K562 (cell line): ENCODE data around the gene C16orf92. TPM values are rescaled to one million over a fixed set of nuclear protein-coding genes. Genes with fewer than 3 reads are reported as not detected.

Experiments used
- ATAC-seq: fragments of 200-7000 bp; cut with Tn5 transposase; 3 replicates; pipeline ENCODE4 v1.9.1; 2020; ENCODE audit warnings: moderate library complexity
- BruUV-seq: library from RNA; stranded (reverse); fragments of 400-500 nt; replicated peaks from 2 replicates; lab custom pipeline; 2021; lab: Mats Ljungman, UMichigan
- CTCF ChIA-PET: fragments of 300-600 bp; formaldehyde crosslinking; extraction: SDS; loops from one replicate; lab custom pipeline; 2021; ENCODE audit warnings: low intra/inter-chr PET ratio; lab: Yijun Ruan, JAX
- POLR2A ChIA-PET: fragments of 300-600, 350-650 bp; sonication (Branson Sonifier 250); formaldehyde crosslinking; extraction: SDS; loops from one replicate; lab custom pipeline; 2021; ENCODE audit warnings: antibody characterized with exemption, inconsistent platforms; lab: Yijun Ruan, JAX
- DNase-seq, 4 experiments: peaks; one replicate each; pipeline versions ENCODE4 v3.0.0 to v3.0.0-alpha.2; 2011 to 2018; ENCODE audit warnings: low spot score in 3 of 4, mixed read lengths in 3 of 4; ENCODE audit errors: extremely low read depth in 1 of 4
- FAIRE-seq: peaks from 2 replicates; lab custom pipeline; 2011; peaks lifted over from hg19 to GRCh38; lab: Jason Lieb, UNC
- H2AFZ ChIP-seq: 2 replicates; pipeline ENCODE4 v1.6.0; 2011; ENCODE audit warnings: low read depth, low read length, control low read depth, inconsistent platforms
- H3K27ac ChIP-seq: fragments of 200-600 bp; 3 replicates; pipeline ENCODE4 v1.8.0; 2011; ENCODE audit warnings: low read depth, mild to moderate bottlenecking, control low read depth, inconsistent platforms, low read length, moderate library complexity, mixed read lengths; ENCODE audit errors: extremely low read depth
- H3K27me3 ChIP-seq, 2 experiments: fragments of 300-600 bp in 1 of 2; 2 replicates in 1 of 2; 3 replicates in 1 of 2; pipeline versions ENCODE4 v1.6.0 to v1.8.0; 2011; ENCODE audit warnings: inconsistent platforms in 2 of 2, low read length in 2 of 2, mild to moderate bottlenecking in 1 of 2, mixed read lengths in 1 of 2, moderate library complexity in 1 of 2; ENCODE audit not compliant: control insufficient read depth in 2 of 2, insufficient read depth in 2 of 2
- H3K36me3 ChIP-seq: fragments of 300-600 bp; 3 replicates; pipeline ENCODE4 v1.8.0; 2011; ENCODE audit warnings: mild to moderate bottlenecking, low read length, inconsistent platforms; ENCODE audit not compliant: control insufficient read depth, insufficient read depth
- H3K4me1 ChIP-seq, 2 experiments: fragments of 200-600 bp in 1 of 2; replicated peaks in 1 of 2; 2 replicates in 1 of 2; 3 replicates in 1 of 2; pipeline versions ENCODE4 v1.5.1 to v1.8.0; 2011; ENCODE audit warnings: inconsistent platforms in 2 of 2, low read length in 2 of 2, mild to moderate bottlenecking in 1 of 2, mixed read lengths in 1 of 2, moderate library complexity in 1 of 2; ENCODE audit not compliant: control insufficient read depth in 2 of 2, insufficient read depth in 2 of 2
- H3K4me2 ChIP-seq: 2 replicates; pipeline ENCODE4 v1.6.1; 2011; ENCODE audit warnings: low read length, control low read depth, inconsistent platforms, mixed read lengths; ENCODE audit not compliant: insufficient read depth
- H3K4me3 ChIP-seq: fragments of 200-600 bp; sonication (generic), shearing (Covaris generic); 2 replicates; pipeline ENCODE4 v1.5.1; 2016; ENCODE audit warnings: control low read depth, inconsistent platforms
- H3K79me2 ChIP-seq: fragments of 200-600 bp; 3 replicates; pipeline ENCODE4 v1.8.0; 2011; ENCODE audit warnings: low read length, inconsistent platforms; ENCODE audit not compliant: control insufficient read depth, insufficient read depth
- H3K9ac ChIP-seq, 2 experiments: 2 replicates each; pipeline versions ENCODE4 v1.6.0 to v1.6.1; 2011; ENCODE audit warnings: low read depth in 2 of 2, low read length in 2 of 2, control low read depth in 1 of 2, inconsistent platforms in 1 of 2, mild to moderate bottlenecking in 1 of 2, mixed read lengths in 1 of 2; ENCODE audit not compliant: insufficient read depth in 1 of 2
- H3K9me1 ChIP-seq: one replicate; pipeline ENCODE4 v1.6.0; 2011; ENCODE audit warnings: inconsistent platforms, mild to moderate bottlenecking, low read length, moderate library complexity; ENCODE audit not compliant: control insufficient read depth, insufficient read depth
- H3K9me3 ChIP-seq: replicated peaks from 2 replicates; pipeline ENCODE4 v1.5.1; 2011; ENCODE audit warnings: low read depth, low read length, inconsistent platforms; ENCODE audit not compliant: control insufficient read depth, insufficient read depth
- H4K20me1 ChIP-seq: replicated peaks from 2 replicates; pipeline ENCODE4 v1.6.1; 2011; ENCODE audit warnings: low read length, inconsistent platforms, mixed read lengths; ENCODE audit not compliant: control insufficient read depth, insufficient read depth
- CEBPG ChIP-seq, 3 experiments: fragments of 200-800 bp in 1 of 3; sonication (Bioruptor generic) in 1 of 3; sonication (generic) in 1 of 3; formaldehyde crosslinking in 1 of 3; IDR thresholded peaks in 2 of 3; conservative IDR thresholded peaks in 1 of 3; 2 replicates each; pipeline versions ENCODE4 v1.6.1 to v1.8.0; 2016 to 2022; ENCODE audit warnings: missing compliant biosample characterization in 2 of 3, missing genetic modification characterization in 2 of 3, mild to moderate bottlenecking in 1 of 3, missing genetic modification reagents in 1 of 3
- POLR2G ChIP-seq: fragments of 200-400 bp; formaldehyde crosslinking; IDR thresholded peaks from 2 replicates; pipeline ENCODE4 v1.6.1; 2017; ENCODE audit warnings: low read depth, mild to moderate bottlenecking, antibody characterized with exemption, low read length, moderate library complexity
- RBFOX2 ChIP-seq: fragments of 200-400 bp; formaldehyde crosslinking; IDR thresholded peaks from 2 replicates; pipeline ENCODE4 v1.6.1; 2017; ENCODE audit warnings: low read depth, mild to moderate bottlenecking, low read length, moderate library complexity
- WGBS: fragments of 100-300 bp; shearing (Covaris generic); methylation state at CpG from one replicate; pipeline ENCODE4 v1.1.6; 2016; ENCODE audit warnings: low coverage, mixed read lengths; ENCODE audit not compliant: insufficient coverage; ENCODE audit errors: missing lambda C conversion rate; 5-methylcytosine and 5-hydroxymethylcytosine counted together
- in situ Hi-C: fragments of 300-500 bp; cut with MboI; formaldehyde crosslinking; loops from 4 replicates; pipeline ENCODE4 v1.15.0; 2018; ENCODE audit warnings: inconsistent platforms, mixed read lengths
- intact Hi-C: fragments of 100-400 bp; cut with micrococcal nuclease; formaldehyde crosslinking; loops from 2 replicates; pipeline ENCODE4 v1.14.2; 2022
- polyA plus RNA-seq, 8 experiments: library from polyadenylated mRNA; depleted of rRNA in 4 of 8; stranded (reverse) in 5 of 8; unstranded in 3 of 8; fragments of >200 nt; fragmentation: Nextera tagmentation in 2 of 8; fragmentation: Illumina TruSeq in 1 of 8; extraction: Ambion mirVana in 2 of 8; extraction: Trizol in 1 of 8; gene quantifications; 2 replicates each; pipeline versions ENCODE4 v1.2.1 to v1.2.3, GENCODE V29; 2011 to 2014; ENCODE audit warnings: inconsistent platforms in 1 of 8, missing spikeins in 1 of 8
- total RNA-seq, 7 experiments: library from RNA; depleted of rRNA in 6 of 7; stranded (reverse); fragments of >200 nt in 6 of 7; fragmentation: Illumina TruSeq in 2 of 7; extraction: Trizol in 2 of 7; gene quantifications; 2 replicates each; pipeline versions ENCODE4 v1.2.1 to v1.2.3, GENCODE V29; 2011 to 2021; ENCODE audit warnings: low replicate concordance in 1 of 7

The C16orf92 gene
- total and polyA plus RNA-seq, 9 of the 15 experiments (the other 6 are each of a cell fraction or from before 2014, with no cell fraction given) = not detected

DNA sequence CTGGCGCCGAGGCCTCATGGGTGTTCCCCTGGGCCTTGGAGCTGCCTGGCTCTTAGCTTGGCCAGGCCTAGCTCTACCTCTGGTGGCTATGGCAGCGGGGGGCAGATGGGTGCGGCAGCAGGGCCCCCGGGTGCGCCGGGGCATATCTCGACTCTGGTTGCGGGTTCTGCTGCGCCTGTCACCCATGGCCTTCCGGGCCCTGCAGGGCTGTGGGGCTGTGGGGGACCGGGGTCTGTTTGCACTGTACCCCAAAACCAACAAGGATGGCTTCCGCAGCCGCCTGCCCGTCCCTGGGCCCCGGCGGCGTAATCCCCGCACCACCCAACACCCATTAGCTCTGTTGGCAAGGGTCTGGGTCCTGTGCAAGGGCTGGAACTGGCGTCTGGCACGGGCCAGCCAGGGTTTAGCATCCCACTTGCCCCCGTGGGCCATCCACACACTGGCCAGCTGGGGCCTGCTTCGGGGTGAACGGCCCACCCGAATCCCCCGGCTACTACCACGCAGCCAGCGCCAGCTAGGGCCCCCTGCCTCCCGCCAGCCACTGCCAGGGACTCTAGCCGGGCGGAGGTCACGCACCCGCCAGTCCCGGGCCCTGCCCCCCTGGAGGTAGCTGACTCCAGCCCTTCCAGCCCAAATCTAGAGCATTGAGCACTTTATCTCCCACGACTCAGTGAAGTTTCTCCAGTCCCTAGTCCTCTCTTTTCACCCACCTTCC, 35.5 kb upstream of the C16orf92 start:
- Histone ChIP-seq H3K79me2 (no peaks in the 10 kb centered on the region), H4K20me1 (no peaks in the 10 kb centered on the region), H3K4me2 (no peak overlapping the region), H3K36me3 (peaks cover 99% of the 10 kb centered on the region; the same call in 2 of the 3 replicates), H3K4me1 (peaks cover 3 to 23% of the 10 kb centered on the region in 2 experiments; a peak in 3 of 5 replicates), H3K27ac (no peak overlapping the region), H2AFZ (no peak overlapping the region), H3K9ac (peak overlapping the region in 1 of 2 experiments; percentile 31; a peak in 1 of 4 replicates), H3K27me3 (no peaks in the 10 kb centered on the region), H3K4me3 (no peak overlapping the region), H3K9me1 (no peaks in the 10 kb centered on the region), H3K9me3 (no peaks in the 10 kb centered on the region)
- DNase-seq (no peak), ATAC-seq (no peak), FAIRE-seq (no peak)
- ChIA-PET POLR2A (interaction anchor here (0.5 to 2.1 kb wide), 2 partner anchors 13 to 28 kb away, joined by 4 to 14 read pairs; partner anchors contain the start of gene TAOK2), CTCF (no interaction called here)
- in situ Hi-C loops (no loop called here), intact Hi-C loops (no loop called here)
- no TSS peak for BruUV-seq
- no peak for TF ChIP-seq CEBPG (CRISPR knock-in tag; IDR thresholded peaks at IDR 0.05)
- no peak for TF ChIP-seq CEBPG (tag; conservative IDR thresholded peaks at IDR 0.05 in 1 of 2, IDR thresholded peaks at IDR 0.05 in 1 of 2)
- peak; percentile 46; the same call in 1 of the 2 replicates for TF ChIP-seq POLR2G
- peak; percentile 43; the same call in 1 of the 2 replicates for TF ChIP-seq RBFOX2
- WGBS = 91% methylated on average over 22 of the region's 35 CpGs
